Spleen (tissue), 7 donors: Measurements from ENCODE around the gene DIABLO.

Source experiments
- CTCF ChIP-seq, 11 experiments: fragments of 200-600 bp in 7 of 11; fragments of 450-650 bp in 4 of 11; sonication (generic) in 4 of 11; IDR thresholded peaks in 8 of 11; conservative IDR thresholded peaks in 3 of 11; 1 replicate in 7 of 11; 2 replicates in 4 of 11; pipeline versions ENCODE4 v1.4.0 to v1.8.0; 2016 to 2021; ENCODE audit warnings: antibody characterized with exemption in 11 of 11, inconsistent platforms in 4 of 11, mild to moderate bottlenecking in 1 of 11
- POLR2A ChIP-seq, 3 donors: fragments of 450-650 bp; IDR thresholded peaks; one replicate each; pipeline ENCODE4 v1.5.1; 2017; ENCODE audit warnings: antibody characterized with exemption in 3 of 3, mild to moderate bottlenecking in 1 of 3
- POLR2AphosphoS5 ChIP-seq, 3 donors: sonication (generic); formaldehyde crosslinking; IDR thresholded peaks; one replicate each; pipeline ENCODE4 v1.5.1; 2017; ENCODE audit warnings: antibody characterized with exemption in 3 of 3
- donor health status: DM: no; HTN: no; CAD: no; lungs with moderate emphysema.
- donor health status: DM: no; HTN: no; CAD: no.
- donor health status: DM: no; HTN: no; CAD: no.

GRCh38 chr12:122207391-122207790 is 18.5 kb downstream of the DIABLO start:
- TF ChIP-seq CTCF (IDR thresholded peaks at IDR 0.05 in 8 of 11, conservative IDR thresholded peaks at IDR 0.05 in 3 of 11) (no peak), POLR2AphosphoS5 (IDR thresholded peaks at IDR 0.05) (no peak), POLR2A (IDR thresholded peaks at IDR 0.05) (no peak)
